Colon (tissue), 2 donors: ENCODE results near the gene ITGB4.
"Not testable (repeated sequence)": the region's sequence is repeated elsewhere in the genome, so short reads cannot be mapped to it uniquely, and the experiment has no call there.

Source experiments
- FAIRE-seq: peaks from 2 replicates; lab custom pipeline; 2012; peaks lifted over from hg19 to GRCh38; lab: Jason Lieb, UNC
- donor health status: control.
- donor health status: control.

ITGB4 gene

GRCh38 chr17:75771334-75772281, 50.3 kb downstream of the ITGB4 start:
- no peak for FAIRE-seq

DNA sequence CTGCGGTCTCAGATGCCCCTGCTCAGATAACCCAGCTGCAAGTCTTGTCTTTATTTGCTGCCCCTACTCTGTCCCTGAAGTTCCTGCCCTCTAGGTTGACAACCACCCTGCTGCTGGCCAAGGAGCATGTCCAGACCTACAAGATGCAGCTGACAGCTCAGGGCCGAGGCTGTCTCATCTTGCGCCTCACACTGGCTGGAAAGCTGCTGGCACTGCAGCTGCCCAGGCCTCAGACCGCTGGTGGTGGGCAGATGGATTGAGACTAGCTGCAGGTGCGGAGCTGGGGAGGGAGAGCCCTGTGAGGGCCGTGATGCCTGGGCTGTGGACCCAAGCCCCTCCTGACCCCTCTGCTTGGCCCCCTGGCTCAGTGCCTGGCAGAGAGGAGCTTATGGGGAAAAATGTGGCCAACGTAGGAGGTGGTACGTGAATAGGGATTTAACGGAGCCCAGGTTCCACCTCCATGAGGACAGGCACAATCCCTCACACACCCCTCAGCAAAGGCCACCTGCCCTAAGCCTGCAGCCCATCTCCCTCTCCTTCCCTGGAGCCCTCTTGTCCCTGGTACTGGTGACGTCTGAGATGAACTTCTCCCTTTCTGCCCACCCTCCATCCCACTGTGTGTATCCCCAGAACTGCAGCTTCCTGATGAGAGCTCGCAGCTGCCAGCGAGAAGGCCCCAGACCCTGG, 52.0 kb downstream of the ITGB4 start:
- FAIRE-seq: no peak

- no peak for FAIRE-seq
Measured at GRCh38 chr17:75773808-75774470, 52.7 kb downstream of the ITGB4 start.

- no peak for FAIRE-seq
Measured at GRCh38 chr17:75774471-75774990, 53.3 kb downstream of the ITGB4 start.

- no peak for FAIRE-seq
Measured at GRCh38 chr17:75774991-75775668, 53.9 kb downstream of the ITGB4 start.

GRCh38 chr17:75776386-75777295, 55.4 kb downstream of the ITGB4 start:
- no peak for FAIRE-seq

DNA sequence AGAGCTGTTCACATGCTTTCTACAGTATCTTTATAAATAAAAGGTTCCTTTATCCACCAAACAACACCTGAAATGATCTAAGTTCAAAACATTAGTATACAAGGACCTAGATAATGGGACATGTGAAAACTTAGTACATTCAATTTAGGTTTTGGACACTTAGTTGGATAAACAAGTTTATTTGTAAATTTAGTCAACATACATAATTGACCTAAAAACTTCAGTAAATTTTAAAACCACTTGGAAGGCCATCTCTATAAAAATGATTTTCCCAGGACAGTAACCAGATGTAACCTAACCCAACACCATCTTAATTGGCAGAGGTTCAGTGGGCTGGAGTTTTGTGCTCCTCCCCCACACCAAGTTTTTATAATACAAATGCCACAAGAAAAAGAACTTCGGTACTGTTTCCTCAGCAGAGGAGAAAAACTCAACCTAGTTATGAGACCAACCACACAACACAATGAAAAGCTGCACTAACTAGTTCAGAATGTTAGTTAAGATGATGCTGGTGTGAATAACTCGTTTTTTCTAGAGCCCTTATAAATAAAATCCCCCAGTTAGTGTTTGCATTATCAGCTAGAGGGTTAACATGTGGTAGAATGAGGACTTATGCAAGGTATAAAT, 56.1 kb downstream of the ITGB4 start:
- FAIRE-seq: no peak

- not testable (repeated sequence) for FAIRE-seq
Measured at GRCh38 chr17:75778066-75778860, 57.0 kb downstream of the ITGB4 start.

- no peak for FAIRE-seq
Measured at GRCh38 chr17:75778861-75779249, 57.6 kb downstream of the ITGB4 start.

GRCh38 chr17:75779250-75779986, 58.2 kb downstream of the ITGB4 start:
- FAIRE-seq: peak; percentile 79

DNA sequence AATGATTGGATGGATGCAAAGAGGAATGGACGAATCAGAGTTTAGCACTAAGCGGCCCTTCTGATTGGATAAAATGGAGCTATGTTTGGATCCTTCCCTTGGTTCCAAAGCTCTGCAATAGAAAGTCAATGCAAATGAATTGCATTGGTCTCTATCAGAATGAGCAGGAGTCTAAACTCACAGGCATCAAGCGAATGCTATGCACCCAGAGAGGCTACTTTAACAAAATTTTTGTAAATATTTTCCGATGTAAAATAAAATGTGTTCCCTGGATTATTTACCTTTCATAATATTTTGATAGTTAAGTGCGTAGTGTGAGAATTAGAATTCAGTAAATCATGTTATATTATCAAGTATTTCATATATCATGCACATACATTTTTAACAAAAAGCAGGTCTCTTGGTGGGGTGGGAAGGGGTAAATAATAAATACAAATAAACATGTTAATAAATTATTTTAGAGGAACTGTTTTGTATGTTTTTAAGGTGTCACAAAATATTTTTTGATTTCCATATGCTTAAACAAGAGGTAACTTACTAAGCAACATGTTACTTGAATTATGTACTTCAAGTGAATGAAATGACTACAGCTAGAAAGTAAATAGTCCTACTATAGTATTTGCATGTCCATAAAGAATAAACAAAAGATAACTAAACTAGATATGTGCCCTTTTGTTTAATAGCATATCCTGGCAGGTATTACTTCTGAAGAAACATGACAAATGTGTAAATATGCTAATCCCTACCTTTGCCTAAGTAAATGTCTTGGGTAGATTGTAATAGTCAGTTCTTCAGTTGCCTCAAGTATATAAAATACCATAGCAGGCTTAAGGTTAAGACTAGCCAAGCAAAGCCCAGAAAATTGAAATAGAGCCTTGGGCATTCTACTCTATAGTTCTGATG, 59.0 kb downstream of the ITGB4 start:
- no peak for FAIRE-seq

DNA sequence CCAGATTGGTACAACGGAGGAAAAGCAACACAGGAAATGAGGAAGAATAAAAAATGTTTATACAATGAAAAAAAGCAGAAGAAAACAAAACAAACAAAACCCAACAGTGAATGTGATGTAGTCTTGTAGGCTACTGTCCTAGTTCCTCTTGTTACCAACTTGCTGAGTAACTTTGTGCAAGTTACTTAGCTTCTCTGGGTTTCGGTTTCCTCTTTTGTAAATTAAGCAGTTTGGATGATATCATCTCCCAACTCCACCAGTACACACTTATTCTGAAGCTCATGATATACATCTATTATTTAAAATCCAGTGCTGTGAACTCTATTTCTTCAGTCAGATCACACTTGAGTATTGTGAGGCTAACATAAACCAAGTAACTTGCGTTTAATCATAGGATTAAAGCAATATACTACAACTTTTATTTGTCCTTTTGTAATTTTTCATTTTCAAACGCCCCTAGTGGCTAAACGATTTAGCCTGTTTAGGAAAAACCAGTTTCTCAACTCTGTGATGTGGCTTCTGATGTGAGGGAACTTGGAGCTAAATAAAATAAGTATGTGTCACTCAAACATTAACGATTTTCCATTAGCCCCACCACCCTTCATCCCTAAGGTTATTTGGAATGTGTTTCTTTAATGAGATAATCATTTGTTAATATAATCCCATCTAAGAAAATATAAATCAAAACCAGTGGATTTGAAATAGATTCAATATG, 62.0 kb downstream of the ITGB4 start:
- FAIRE-seq: no peak

- FAIRE-seq: no peak
Measured at GRCh38 chr17:75783803-75784472, 62.7 kb downstream of the ITGB4 start.

GRCh38 chr17:75784473-75785015, 63.3 kb downstream of the ITGB4 start, which contains the start of gene UNK:
UNK (plus strand) TSS chr17:75784806; CDS start chr17:75784881, 75 bp downstream.
- FAIRE-seq: no peak

DNA sequence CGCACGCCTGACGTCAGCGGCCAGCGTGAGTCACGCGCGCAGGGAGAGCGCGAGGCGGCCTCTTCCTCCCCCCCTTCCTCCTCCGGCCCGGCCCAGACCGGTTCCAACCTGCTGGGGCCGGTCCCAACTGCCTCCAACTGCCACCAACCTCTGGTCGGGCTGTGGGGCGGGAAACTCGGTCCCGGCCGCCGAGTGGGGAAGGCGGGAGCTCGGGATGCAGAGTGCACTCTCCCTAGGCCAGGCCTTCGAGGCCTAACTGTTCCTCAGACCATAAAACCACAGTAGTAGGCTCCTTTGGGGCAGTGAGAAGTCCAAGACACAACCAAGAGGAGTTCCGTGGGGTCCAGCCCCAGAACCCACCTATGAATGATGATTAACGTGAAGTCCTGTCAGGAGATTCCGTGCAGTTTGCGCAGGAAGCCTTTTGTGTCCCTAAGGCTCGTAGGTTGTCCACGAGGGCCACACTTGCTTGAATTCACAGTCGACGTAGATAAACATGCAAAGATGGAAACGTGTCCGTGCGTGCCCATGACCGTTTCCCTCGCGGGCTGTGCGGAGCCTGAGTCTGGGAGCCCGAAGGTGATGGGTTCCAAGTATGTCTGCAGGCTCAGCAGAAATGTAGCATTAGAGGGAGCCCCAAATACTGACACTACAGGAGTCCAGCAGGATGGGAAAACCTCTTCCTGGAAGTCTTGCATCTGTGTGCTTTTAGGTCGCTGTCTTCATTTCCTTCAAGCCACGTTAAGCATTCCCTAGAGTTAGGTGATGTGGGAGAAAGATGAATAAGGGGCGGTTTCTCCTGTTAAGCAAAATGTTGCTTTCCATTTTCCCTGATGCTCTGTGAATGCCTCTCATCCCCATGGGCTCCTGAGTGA, 64.0 kb downstream of the ITGB4 start:
- FAIRE-seq: no peak
